Activated CD4-positive, alpha-beta memory T cell treated with anti-CD3 and anti-CD28 coated beads, Interleukin-2, amount 10 ng/mL, durations not matched to agents 7 days and 5 days (primary cell): ENCODE measurements around the gene SRP68. TPM values are rescaled to one million over a fixed set of nuclear protein-coding genes. Genes with fewer than 3 reads are reported as not detected.

Experiments used
- CTCF ChIA-PET: fragments of 350-600 bp; sonication (Branson Sonifier 250); formaldehyde crosslinking; loops from one replicate; lab custom pipeline; 2021; ENCODE audit warnings: antibody characterized with exemption, inconsistent platforms; lab: Charles Lee
- POLR2A ChIA-PET: fragments of 350-600 bp; sonication (Branson Sonifier 250); formaldehyde crosslinking; loops from one replicate; lab custom pipeline; 2021; ENCODE audit warnings: antibody characterized with exemption; lab: Charles Lee
- DNase-seq: peaks from one replicate; pipeline ENCODE4 v3.0.0-alpha.2; 2020
- H3K27ac Mint-ChIP-seq: one replicate; pipeline ENCODE4 v1.8.0; 2021; ENCODE audit warnings: mild to moderate bottlenecking, mixed read lengths
- H3K27me3 Mint-ChIP-seq: one replicate; pipeline ENCODE4 v1.8.0; 2021; ENCODE audit warnings: mixed read lengths
- H3K36me3 Mint-ChIP-seq: one replicate; pipeline ENCODE4 v1.8.0; 2021; ENCODE audit warnings: low read depth, mixed read lengths
- H3K4me1 Mint-ChIP-seq: one replicate; pipeline ENCODE4 v1.8.0; 2021; ENCODE audit warnings: mixed read lengths
- H3K4me3 Mint-ChIP-seq: one replicate; pipeline ENCODE4 v1.8.0; 2021; ENCODE audit warnings: mild to moderate bottlenecking, mixed read lengths
- H3K9me3 Mint-ChIP-seq: one replicate; pipeline ENCODE4 v1.8.0; 2021; ENCODE audit warnings: mixed read lengths
- total RNA-seq, 2 experiments: library from RNA; stranded (reverse); gene quantifications; one replicate each; pipeline ENCODE4 v1.2.3, GENCODE V29; 2021

Gene SRP68
- total RNA-seq = 10 to 100 TPM; 92.8 to 94.6 TPM

GRCh38 chr17:76072148-76072858, at the start of gene SRP68:
Gene SRP68, minus strand, starts transcription at chr17:76072517. Its CDS starts 26 bp downstream, at chr17:76072491.
- Mint-ChIP-seq H3K27ac (peak within 1 kb of the TSS; percentile 89), H3K27me3 (peaks cover 32% of the 10 kb centered on the region), H3K4me3 (peak within 1 kb of the TSS; percentile 96), H3K36me3 (peaks cover 27% of the 10 kb centered on the region), H3K4me1 (peaks cover 51% of the 10 kb centered on the region), H3K9me3 (no peaks in the 10 kb centered on the region)
- peak; percentile 89 for DNase-seq
- ChIA-PET POLR2A (interaction anchor here (1.0 to 1.8 kb wide), 8 partner anchors 9 to 313 kb away, joined by 3 to 19 read pairs (median 4); partner anchors contain the start of genes EXOC7, SPHK1 and TRIM65), CTCF (interaction anchor here (0.9 to 1.7 kb wide), 6 partner anchors 9 to 217 kb away, joined by 3 to 7 read pairs (median 3); partner anchors contain the start of gene WBP2)

DNA sequence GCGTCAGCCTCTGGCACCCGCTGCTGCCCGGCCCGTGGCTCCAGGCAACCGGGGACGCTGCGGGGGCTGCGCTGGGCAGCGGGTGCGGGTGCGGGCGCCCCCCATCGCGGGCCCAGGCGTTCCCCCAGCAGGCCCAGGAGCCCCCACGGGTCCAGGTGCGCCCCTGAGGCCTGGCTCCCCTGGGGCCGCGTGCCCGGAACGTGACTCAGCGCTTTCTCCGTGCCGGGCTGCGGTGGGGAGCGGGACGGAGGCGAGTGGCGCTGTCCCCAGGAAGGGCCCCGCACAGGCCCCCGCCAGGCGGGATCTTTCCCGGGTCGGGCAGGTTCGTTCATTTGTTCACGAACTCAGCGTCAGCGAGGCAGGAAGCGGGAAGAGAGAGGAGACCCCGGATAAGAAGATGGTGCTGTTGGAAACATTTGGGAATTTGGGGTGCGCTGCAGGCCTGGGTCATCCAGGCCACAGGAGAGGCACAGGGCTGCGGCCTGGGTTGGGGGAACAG, 49.7 kb upstream of the SRP68 start:
- H3K27me3 Mint-ChIP-seq = no peaks in the 10 kb centered on the region
- H3K4me3 Mint-ChIP-seq = no peak overlapping the region
- peak overlapping the region; percentile 60 for H3K27ac Mint-ChIP-seq

DNA sequence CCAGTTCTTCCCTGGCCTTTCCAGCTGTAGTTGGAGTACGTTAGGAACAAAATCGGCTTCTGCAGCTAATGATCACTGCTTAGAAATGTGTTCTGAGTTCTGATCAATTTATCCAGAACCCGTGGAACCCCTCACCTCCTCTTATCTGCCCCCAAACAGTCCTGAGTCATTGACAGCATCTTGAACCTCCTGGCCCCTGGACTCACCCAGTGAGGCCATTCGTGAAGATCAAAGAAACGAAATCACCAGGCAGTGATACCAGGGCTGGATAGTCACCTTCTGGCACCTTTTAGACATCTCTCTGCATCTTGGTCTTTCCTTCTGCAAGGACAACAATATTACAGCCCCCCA, 48.3 kb upstream of the SRP68 start:
- Mint-ChIP-seq H3K4me3 (no peak overlapping the region), H3K27ac (no peak overlapping the region), H3K9me3 (no peaks in the 10 kb centered on the region), H3K36me3 (no peaks in the 10 kb centered on the region), H3K4me1 (peaks cover 13% of the 10 kb centered on the region), H3K27me3 (no peaks in the 10 kb centered on the region)
- no peak for DNase-seq
- ChIA-PET POLR2A (interaction anchor here (1.0 to 11.0 kb wide), 6 partner anchors 9 to 265 kb away, joined by 3 to 222 read pairs (median 6); no protein-coding TSS in a partner anchor), CTCF (interaction anchor here (0.9 to 11.6 kb wide), 20 partner anchors 8 to 233 kb away, joined by 3 to 187 read pairs (median 6); partner anchors contain the start of genes EXOC7 and PRPSAP1)

More for the DNA sequence above, 49.7 kb upstream of the SRP68 start:
- DNase-seq = no peak
- CTCF ChIA-PET = interaction anchor here (0.7 to 11.6 kb wide), 21 partner anchors 16 to 236 kb away, joined by 3 to 187 read pairs (median 6); no protein-coding TSS in a partner anchor
- POLR2A ChIA-PET = interaction anchor here (1.0 to 11.0 kb wide), 9 partner anchors 8 to 158 kb away, joined by 3 to 222 read pairs (median 8); partner anchors contain the start of genes EXOC7 and UBALD2
- Mint-ChIP-seq H3K36me3 (no peaks in the 10 kb centered on the region), H3K9me3 (no peaks in the 10 kb centered on the region), H3K4me1 (peaks cover 20% of the 10 kb centered on the region)

DNA sequence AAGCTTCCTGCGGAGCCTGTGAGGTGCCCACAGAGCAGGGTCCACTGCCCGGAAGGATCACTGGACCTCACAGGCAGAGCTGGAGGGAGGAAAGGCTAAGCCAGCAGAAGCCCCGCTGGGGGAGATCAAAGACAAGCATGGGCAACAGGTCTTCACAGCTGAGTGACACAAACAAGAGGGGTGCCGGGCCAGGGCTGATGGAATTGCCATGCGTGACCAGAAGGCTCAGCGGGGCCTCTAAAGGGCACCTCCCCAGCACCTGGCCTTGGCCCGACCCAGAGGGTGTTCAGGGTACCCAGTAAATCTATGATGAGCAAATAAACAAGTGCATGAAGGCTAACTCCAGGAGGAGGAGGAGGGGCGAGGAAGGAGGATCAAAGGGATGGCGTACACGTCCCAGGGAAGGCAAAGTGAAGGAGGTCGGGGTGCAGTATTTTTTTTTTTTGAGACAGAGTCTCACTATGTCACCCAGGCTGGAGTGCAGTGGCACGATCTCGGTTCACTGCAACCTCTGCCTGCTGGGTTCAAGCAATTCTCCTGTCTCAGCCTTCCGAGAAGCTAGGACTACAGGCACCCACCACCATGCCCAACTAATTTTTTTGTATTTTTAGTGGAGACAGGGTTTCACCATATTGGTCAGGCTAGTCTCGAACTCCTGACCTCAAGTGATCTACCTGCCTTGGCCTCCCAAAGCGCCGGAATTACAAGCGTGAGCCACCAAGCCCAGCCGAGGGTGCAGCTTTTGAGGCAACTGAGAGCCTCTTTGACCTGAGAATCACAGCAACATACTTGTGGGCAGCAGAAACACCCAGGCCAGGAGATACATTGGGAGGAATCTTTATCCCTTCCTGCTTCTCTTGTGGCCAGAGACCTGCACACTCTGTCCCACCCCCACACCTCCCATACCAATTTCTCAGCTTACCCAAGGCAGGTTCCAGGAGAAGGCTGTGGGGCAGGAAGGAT, 47.4 kb upstream of the SRP68 start:
- Mint-ChIP-seq H3K27ac (no peak overlapping the region), H3K27me3 (no peaks in the 10 kb centered on the region), H3K4me1 (peaks cover 13% of the 10 kb centered on the region), H3K9me3 (no peaks in the 10 kb centered on the region), H3K36me3 (no peaks in the 10 kb centered on the region), H3K4me3 (no peak overlapping the region)
- DNase-seq = no peak
- ChIA-PET POLR2A (interaction anchor here (1.0 to 11.0 kb wide), 4 partner anchors 48 to 160 kb away, joined by 3 to 222 read pairs (median 21); no protein-coding TSS in a partner anchor), CTCF (interaction anchor here (1.0 to 11.6 kb wide), 8 partner anchors 16 to 265 kb away, joined by 4 to 187 read pairs (median 8); partner anchors contain the start of genes EXOC7 and SPHK1)

GRCh38 chr17:76115138-76115754, 42.9 kb upstream of the SRP68 start:
- Mint-ChIP-seq H3K4me3 (no peak overlapping the region), H3K4me1 (no peaks in the 10 kb centered on the region)
- CTCF ChIA-PET = interaction anchor here (1.2 to 2.4 kb wide), 3 partner anchors 10 to 165 kb away, joined by 3 to 14 read pairs (median 3); partner anchors contain the start of gene EXOC7

GRCh38 chr17:76111956-76112355, 39.6 kb upstream of the SRP68 start:
- no peaks in the 10 kb centered on the region for H3K9me3 Mint-ChIP-seq
- no peak overlapping the region for H3K4me3 Mint-ChIP-seq
- peaks cover 4% of the 10 kb centered on the region for H3K27me3 Mint-ChIP-seq
- H3K4me1 Mint-ChIP-seq = no peaks in the 10 kb centered on the region
- H3K36me3 Mint-ChIP-seq = no peaks in the 10 kb centered on the region
- DNase-seq = no peak
- POLR2A ChIA-PET = interaction anchor here (0.6 to 0.8 kb wide), 2 partner anchors 9 to 23 kb away, joined by 5 read pairs; partner anchors contain the start of gene EXOC7
- no peak overlapping the region for H3K27ac Mint-ChIP-seq
- CTCF ChIA-PET = interaction anchor here (1.0 to 1.3 kb wide), 3 partner anchors 9 to 168 kb away, joined by 3 to 5 read pairs (median 3); no protein-coding TSS in a partner anchor

More at GRCh38 chr17:76115138-76115754, 42.9 kb upstream of the SRP68 start:
- no peaks in the 10 kb centered on the region for H3K36me3 Mint-ChIP-seq
- DNase-seq = no peak
- POLR2A ChIA-PET = interaction anchor here (0.6 kb wide), 1 partner anchor 76 kb away, joined by 3 read pairs; no protein-coding TSS in a partner anchor
- peaks cover 4% of the 10 kb centered on the region for H3K27me3 Mint-ChIP-seq
- H3K27ac Mint-ChIP-seq = no peak overlapping the region
- no peaks in the 10 kb centered on the region for H3K9me3 Mint-ChIP-seq

DNA sequence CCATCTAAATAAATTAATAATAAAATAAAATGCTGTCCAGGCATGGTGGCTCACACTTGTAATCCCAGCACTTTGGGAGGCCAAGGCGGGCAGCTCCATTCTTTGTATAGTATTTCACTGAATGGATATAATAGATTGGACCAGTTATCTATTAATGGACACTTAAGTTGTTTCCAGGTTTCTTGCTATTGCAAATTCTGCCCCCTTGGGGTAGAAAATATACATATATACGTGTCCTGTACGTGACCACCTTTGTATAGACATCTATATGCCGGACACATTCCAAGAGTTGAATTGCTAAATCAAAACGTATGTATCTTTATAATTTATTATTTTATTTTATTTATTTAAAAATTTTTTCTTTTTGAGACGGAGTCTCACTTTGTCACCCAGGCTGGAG, 35.2 kb upstream of the SRP68 start:
- no peak for DNase-seq
- H3K27me3 Mint-ChIP-seq = peaks cover 4% of the 10 kb centered on the region
- H3K4me3 Mint-ChIP-seq = no peak overlapping the region
- peaks cover 12% of the 10 kb centered on the region for H3K36me3 Mint-ChIP-seq
- ChIA-PET CTCF (interaction anchor here (1.0 to 1.4 kb wide), 2 partner anchors 11 to 93 kb away, joined by 3 to 6 read pairs; no protein-coding TSS in a partner anchor), POLR2A (no interaction called here)
- H3K27ac Mint-ChIP-seq = no peak overlapping the region
- H3K9me3 Mint-ChIP-seq = no peaks in the 10 kb centered on the region
- H3K4me1 Mint-ChIP-seq = peaks cover 14% of the 10 kb centered on the region

DNA sequence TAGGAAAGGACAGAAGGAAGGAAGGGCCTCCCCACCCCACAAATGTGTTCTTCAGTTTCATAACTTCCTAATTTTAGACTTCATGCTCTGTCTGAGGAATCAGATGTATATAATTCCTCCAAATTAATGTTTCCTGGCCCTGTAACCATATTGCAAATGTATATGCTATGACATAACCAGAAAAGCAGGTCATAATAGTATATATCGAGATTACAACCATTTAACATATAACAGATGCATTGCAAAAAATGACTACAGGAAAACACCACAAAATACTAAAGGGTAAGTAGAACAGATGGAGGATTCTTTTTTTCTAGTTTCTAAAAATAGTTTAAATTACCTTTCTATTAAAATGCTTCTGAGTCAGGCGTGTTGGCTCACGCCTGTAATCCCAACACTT, 34.4 kb upstream of the SRP68 start:
- ChIA-PET POLR2A (interaction anchor here (1.2 kb wide), 1 partner anchor 166 kb away, joined by 3 read pairs; no protein-coding TSS in a partner anchor), CTCF (interaction anchor here (0.8 to 2.5 kb wide), 5 partner anchors 10 to 173 kb away, joined by 3 to 8 read pairs (median 5); no protein-coding TSS in a partner anchor)
- Mint-ChIP-seq H3K36me3 (peaks cover 15% of the 10 kb centered on the region), H3K9me3 (no peaks in the 10 kb centered on the region), H3K4me1 (peaks cover 21% of the 10 kb centered on the region), H3K4me3 (no peak overlapping the region), H3K27ac (no peak overlapping the region), H3K27me3 (no peaks in the 10 kb centered on the region)
- no peak for DNase-seq

GRCh38 chr17:76104896-76105231, 32.5 kb upstream of the SRP68 start:
- H3K27me3 Mint-ChIP-seq = no peaks in the 10 kb centered on the region
- CTCF ChIA-PET = interaction anchor here (1.8 to 2.6 kb wide), 5 partner anchors 17 to 293 kb away, joined by 4 to 21 read pairs (median 6); no protein-coding TSS in a partner anchor
- H3K27ac Mint-ChIP-seq = peak overlapping the region; percentile 23
- POLR2A ChIA-PET = interaction anchor here (1.6 to 3.2 kb wide), 8 partner anchors 10 to 175 kb away, joined by 4 to 37 read pairs (median 7); no protein-coding TSS in a partner anchor
- no peaks in the 10 kb centered on the region for H3K9me3 Mint-ChIP-seq
- H3K4me3 Mint-ChIP-seq = peak overlapping the region; percentile 30
- no peak for DNase-seq
- peaks cover 26% of the 10 kb centered on the region for H3K36me3 Mint-ChIP-seq
- peaks cover 30% of the 10 kb centered on the region for H3K4me1 Mint-ChIP-seq

GRCh38 chr17:76104140-76104895, 32.0 kb upstream of the SRP68 start:
- no peak for DNase-seq
- peak overlapping the region; percentile 92 for H3K27ac Mint-ChIP-seq
- no peaks in the 10 kb centered on the region for H3K27me3 Mint-ChIP-seq
- H3K4me1 Mint-ChIP-seq = peaks cover 30% of the 10 kb centered on the region
- ChIA-PET CTCF (interaction anchor here (0.9 to 2.6 kb wide), 10 partner anchors 10 to 293 kb away, joined by 3 to 21 read pairs (median 5); no protein-coding TSS in a partner anchor), POLR2A (interaction anchor here (0.8 to 3.2 kb wide), 30 partner anchors 8 to 454 kb away, joined by 3 to 37 read pairs (median 5); partner anchors contain the start of genes MRPL38, SRP68, TRIM65 and UBALD2)
- H3K4me3 Mint-ChIP-seq = peak overlapping the region; percentile 95
- peaks cover 32% of the 10 kb centered on the region for H3K36me3 Mint-ChIP-seq
- no peaks in the 10 kb centered on the region for H3K9me3 Mint-ChIP-seq
